DOHH2 (cell line): ENCODE measurements around the gene ATP9B.

Experiments used
- H3F3A ChIP-seq: fragments of 200-600 bp; sonication (generic), shearing (Covaris generic); 2 replicates; pipeline ENCODE4 v1.6.0; 2016; ENCODE audit warnings: antibody characterized with exemption, mild to moderate bottlenecking; ENCODE audit not compliant: control insufficient read depth, insufficient read depth
- H3K27ac ChIP-seq: fragments of 200-600 bp; sonication (generic); 2 replicates; pipeline ENCODE4 v1.5.1; 2014; ENCODE audit warnings: low read depth, mild to moderate bottlenecking, low read length, moderate library complexity
- H3K27me3 ChIP-seq: fragments of 200-600 bp; sonication (generic); 2 replicates; pipeline ENCODE4 v1.6.1; 2014; ENCODE audit warnings: mild to moderate bottlenecking, low read length, mixed read lengths; ENCODE audit not compliant: control insufficient read depth
- H3K36me3 ChIP-seq: fragments of 200-600 bp; sonication (generic); 2 replicates; pipeline ENCODE4 v1.6.1; 2014; ENCODE audit warnings: mild to moderate bottlenecking, low read length, moderate library complexity, mixed read lengths; ENCODE audit not compliant: control insufficient read depth
- H3K4me1 ChIP-seq: fragments of 200-600 bp; sonication (generic); 2 replicates; pipeline ENCODE4 v1.6.1; 2014; ENCODE audit warnings: mild to moderate bottlenecking, low read length, mixed read lengths; ENCODE audit not compliant: control insufficient read depth
- H3K4me2 ChIP-seq: fragments of 200-600 bp; sonication (generic); 2 replicates; pipeline ENCODE4 v1.6.0; 2014; ENCODE audit warnings: mild to moderate bottlenecking, low read length, moderate library complexity
- H3K4me3 ChIP-seq: fragments of 200-600 bp; sonication (generic); 2 replicates; pipeline ENCODE4 v1.5.1; 2014; ENCODE audit warnings: mild to moderate bottlenecking, low read length, mixed read lengths
- H3K79me2 ChIP-seq: fragments of 200-600 bp; sonication (generic); 2 replicates; pipeline ENCODE4 v1.6.1; 2014; ENCODE audit warnings: mild to moderate bottlenecking, low read length, mixed read lengths; ENCODE audit not compliant: control insufficient read depth
- H3K9me2 ChIP-seq: fragments of 200-600 bp; sonication (generic); replicated peaks from 2 replicates; pipeline ENCODE4 v1.6.1; 2014; ENCODE audit warnings: mild to moderate bottlenecking, low read length, mixed read lengths; ENCODE audit not compliant: control insufficient read depth
- H3K9me3 ChIP-seq: fragments of 200-600 bp; sonication (generic); 2 replicates; pipeline ENCODE4 v1.6.1; 2014; ENCODE audit warnings: antibody characterized with exemption, low read length, mixed read lengths; ENCODE audit not compliant: control insufficient read depth, insufficient read depth
- H4K20me1 ChIP-seq: fragments of 200-600 bp; sonication (generic); 2 replicates; pipeline ENCODE4 v1.6.0; 2014; ENCODE audit warnings: low read depth, mild to moderate bottlenecking, antibody characterized with exemption, low read length, moderate library complexity; ENCODE audit not compliant: control insufficient read depth, insufficient read depth
- CTCF ChIP-seq: fragments of 200-600 bp; sonication (generic); IDR thresholded peaks from one replicate; pipeline ENCODE4 v1.5.1; 2014; ENCODE audit warnings: antibody characterized with exemption, mild to moderate bottlenecking, low read depth, low read length; ENCODE audit not compliant: poor library complexity, severe bottlenecking
- EZH2phosphoT487 ChIP-seq: fragments of 200-600 bp; sonication (generic); IDR thresholded peaks from 2 replicates; pipeline ENCODE4 v1.6.1; 2017; ENCODE audit warnings: borderline replicate concordance, mild to moderate bottlenecking, antibody characterized with exemption, low read length, moderate library complexity, mixed read lengths

ATP9B gene

GRCh38 chr18:79106084-79106483, 36.9 kb downstream of the ATP9B start:
- no peaks in the 10 kb centered on the region for H3K4me1 ChIP-seq
- no peak overlapping the region for H3K27ac ChIP-seq
- no peaks in the 10 kb centered on the region for H3K9me3 ChIP-seq
- H3K9me2 ChIP-seq, result no peaks in the 10 kb centered on the region
- H3K4me3 ChIP-seq, result no peak overlapping the region
- no peak overlapping the region for H3K4me2 ChIP-seq
- H3K36me3 ChIP-seq, result no peaks in the 10 kb centered on the region
- H3F3A ChIP-seq, result no peaks in the 10 kb centered on the region
- peaks cover 42% of the 10 kb centered on the region for H3K79me2 ChIP-seq
- H4K20me1 ChIP-seq, result no peaks in the 10 kb centered on the region
- no peak for TF ChIP-seq EZH2phosphoT487
- TF ChIP-seq CTCF, result no peak
- H3K27me3 ChIP-seq, result no peaks in the 10 kb centered on the region

GRCh38 chr18:79107886-79108285, 38.7 kb downstream of the ATP9B start:
- H3K79me2 ChIP-seq, result peaks cover 38% of the 10 kb centered on the region
- TF ChIP-seq CTCF (no peak), EZH2phosphoT487 (no peak)
- H3K4me2 ChIP-seq, result no peak overlapping the region
- H3K4me3 ChIP-seq, result no peak overlapping the region
- H3K9me3 ChIP-seq, result no peaks in the 10 kb centered on the region
- no peaks in the 10 kb centered on the region for H3K27me3 ChIP-seq
- H3K4me1 ChIP-seq, result no peaks in the 10 kb centered on the region
- no peaks in the 10 kb centered on the region for H3K9me2 ChIP-seq
- no peaks in the 10 kb centered on the region for H3K36me3 ChIP-seq
- H4K20me1 ChIP-seq, result no peaks in the 10 kb centered on the region
- no peaks in the 10 kb centered on the region for H3F3A ChIP-seq
- no peak overlapping the region for H3K27ac ChIP-seq

GRCh38 chr18:79108549-79109215, 39.5 kb downstream of the ATP9B start:
- peaks cover 32% of the 10 kb centered on the region for H3K79me2 ChIP-seq
- no peaks in the 10 kb centered on the region for H3K4me1 ChIP-seq
- H3K27ac ChIP-seq, result no peak overlapping the region
- H3K36me3 ChIP-seq, result peaks cover 4% of the 10 kb centered on the region
- H3K4me2 ChIP-seq, result no peak overlapping the region
- no peaks in the 10 kb centered on the region for H3K9me2 ChIP-seq
- no peaks in the 10 kb centered on the region for H3K27me3 ChIP-seq
- TF ChIP-seq CTCF (no peak), EZH2phosphoT487 (no peak)
- no peaks in the 10 kb centered on the region for H4K20me1 ChIP-seq
- H3K4me3 ChIP-seq, result no peak overlapping the region
- no peaks in the 10 kb centered on the region for H3F3A ChIP-seq
- no peaks in the 10 kb centered on the region for H3K9me3 ChIP-seq
